GM19099 (cell line): Measurements from ENCODE around the gene P2RX7.

Experiments used
- POLR2A ChIP-seq: IDR thresholded peaks from 3 replicates; pipeline ENCODE4 v1.6.1; 2011; ENCODE audit warnings: low read depth; ENCODE audit not compliant: insufficient read length; ENCODE audit errors: extremely low read depth

The P2RX7 gene

GRCh38 chr12:121095544-121096198 is 37.0 kb upstream of the P2RX7 start:
- no peak for TF ChIP-seq POLR2A

- TF ChIP-seq POLR2A, result no peak
These were observed 36.4 kb upstream of the P2RX7 start for GRCh38 chr12:121096199-121096798.

- no peak for TF ChIP-seq POLR2A
These were observed 32.9 kb upstream of the P2RX7 start for GRCh38 chr12:121099779-121100178.

GRCh38 chr12:121102307-121102706 is 30.4 kb upstream of the P2RX7 start:
- no peak for TF ChIP-seq POLR2A

- no peak for TF ChIP-seq POLR2A
These were observed 25.0 kb upstream of the P2RX7 start for GRCh38 chr12:121107681-121108080.

GRCh38 chr12:121108492-121108891 is 24.2 kb upstream of the P2RX7 start:
- TF ChIP-seq POLR2A, result no peak

GRCh38 chr12:121110211-121110940 is 22.3 kb upstream of the P2RX7 start:
- no peak for TF ChIP-seq POLR2A

- TF ChIP-seq POLR2A, result no peak
These were observed 21.0 kb upstream of the P2RX7 start for GRCh38 chr12:121111684-121112083.

- no peak for TF ChIP-seq POLR2A
These were observed 20.2 kb upstream of the P2RX7 start for GRCh38 chr12:121112496-121112895.

- no peak for TF ChIP-seq POLR2A
These were observed 19.6 kb upstream of the P2RX7 start for GRCh38 chr12:121113057-121113456.

GRCh38 chr12:121114019-121114639 is 18.5 kb upstream of the P2RX7 start:
- no peak for TF ChIP-seq POLR2A

- no peak for TF ChIP-seq POLR2A
These were observed 17.9 kb upstream of the P2RX7 start for GRCh38 chr12:121114806-121115205.

- TF ChIP-seq POLR2A, result no peak
These were observed 17.1 kb upstream of the P2RX7 start for GRCh38 chr12:121115530-121115929.

- no peak for TF ChIP-seq POLR2A
These were observed 16.1 kb upstream of the P2RX7 start for GRCh38 chr12:121116318-121117225.
